DND-41 (cell line): ENCODE measurements around the gene FCAMR.

Experiments
- ATAC-seq: fragments of 200-7000 bp; cut with Tn5 transposase; 3 replicates; pipeline ENCODE4 v1.9.1; 2021; ENCODE audit warnings: low read depth; ENCODE audit not compliant: insufficient read depth
- DNase-seq: peaks from one replicate; pipeline ENCODE4 v3.0.0-alpha.2; 2020
- H2AFZ ChIP-seq: 2 replicates; pipeline ENCODE4 v1.6.0; 2012; ENCODE audit warnings: low read depth, low read length
- H3K27ac ChIP-seq: 2 replicates; pipeline ENCODE4 v1.5.1; 2012; ENCODE audit warnings: low read length, inconsistent platforms
- H3K27me3 ChIP-seq: fragments of 200-600 bp; sonication (generic); 2 replicates; pipeline ENCODE4 v1.6.0; 2012; ENCODE audit warnings: low read length, mild to moderate bottlenecking, inconsistent platforms; ENCODE audit not compliant: insufficient read depth, poor library complexity
- H3K36me3 ChIP-seq: 2 replicates; pipeline ENCODE4 v1.5.1; 2012; ENCODE audit warnings: low read length, inconsistent platforms; ENCODE audit not compliant: insufficient read depth
- H3K4me1 ChIP-seq: 2 replicates; pipeline ENCODE4 v1.5.1; 2012; ENCODE audit warnings: mild to moderate bottlenecking, low read length; ENCODE audit not compliant: insufficient read depth
- H3K4me2 ChIP-seq: 2 replicates; pipeline ENCODE4 v1.6.0; 2012; ENCODE audit warnings: mild to moderate bottlenecking, moderate library complexity, low read length, inconsistent platforms; ENCODE audit not compliant: insufficient read depth
- H3K4me3 ChIP-seq, 2 experiments: fragments of 200-600 bp in 1 of 2; shearing (Covaris generic) in 1 of 2; 2 replicates each; pipeline ENCODE4 v1.5.1; 2012 to 2016; ENCODE audit warnings: inconsistent platforms in 2 of 2, low read length in 2 of 2, mild to moderate bottlenecking in 2 of 2, low read depth in 1 of 2, moderate library complexity in 1 of 2
- H3K79me2 ChIP-seq: 2 replicates; pipeline ENCODE4 v1.6.0; 2012; ENCODE audit warnings: low read length, inconsistent platforms; ENCODE audit not compliant: insufficient read depth
- H3K9ac ChIP-seq: 2 replicates; pipeline ENCODE4 v1.6.0; 2012; ENCODE audit warnings: low read depth, mild to moderate bottlenecking, inconsistent platforms, low read length, moderate library complexity
- H3K9me3 ChIP-seq: 2 replicates; pipeline ENCODE4 v1.5.1; 2012; ENCODE audit warnings: low read length, moderate library complexity, mild to moderate bottlenecking, inconsistent platforms; ENCODE audit not compliant: insufficient read depth, severe bottlenecking
- H4K20me1 ChIP-seq: 2 replicates; pipeline ENCODE4 v1.6.0; 2012; ENCODE audit warnings: low read length; ENCODE audit not compliant: insufficient read depth
- EZH2 ChIP-seq: IDR thresholded peaks from 3 replicates; pipeline ENCODE4 v1.6.1; 2012; ENCODE audit warnings: borderline replicate concordance, low read depth, mild to moderate bottlenecking, moderate library complexity, low read length, inconsistent platforms; ENCODE audit not compliant: severe bottlenecking
- TF ChIP-seq, protein P1 (sequence below): IDR thresholded peaks from 2 replicates; pipeline ENCODE4 v1.5.1; 2012; ENCODE audit warnings: borderline replicate concordance, low read length, moderate library complexity, mild to moderate bottlenecking; ENCODE audit not compliant: poor library complexity, severe bottlenecking; ENCODE audit errors: extremely low read depth

The FCAMR gene

GRCh38 chr1:206913766-206914537, 56.3 kb downstream of the FCAMR start:
- H3K36me3 ChIP-seq: peaks cover 37% of the 10 kb centered on the region
- no peak overlapping the region for H2AFZ ChIP-seq
- TF ChIP-seq, protein P1, sequence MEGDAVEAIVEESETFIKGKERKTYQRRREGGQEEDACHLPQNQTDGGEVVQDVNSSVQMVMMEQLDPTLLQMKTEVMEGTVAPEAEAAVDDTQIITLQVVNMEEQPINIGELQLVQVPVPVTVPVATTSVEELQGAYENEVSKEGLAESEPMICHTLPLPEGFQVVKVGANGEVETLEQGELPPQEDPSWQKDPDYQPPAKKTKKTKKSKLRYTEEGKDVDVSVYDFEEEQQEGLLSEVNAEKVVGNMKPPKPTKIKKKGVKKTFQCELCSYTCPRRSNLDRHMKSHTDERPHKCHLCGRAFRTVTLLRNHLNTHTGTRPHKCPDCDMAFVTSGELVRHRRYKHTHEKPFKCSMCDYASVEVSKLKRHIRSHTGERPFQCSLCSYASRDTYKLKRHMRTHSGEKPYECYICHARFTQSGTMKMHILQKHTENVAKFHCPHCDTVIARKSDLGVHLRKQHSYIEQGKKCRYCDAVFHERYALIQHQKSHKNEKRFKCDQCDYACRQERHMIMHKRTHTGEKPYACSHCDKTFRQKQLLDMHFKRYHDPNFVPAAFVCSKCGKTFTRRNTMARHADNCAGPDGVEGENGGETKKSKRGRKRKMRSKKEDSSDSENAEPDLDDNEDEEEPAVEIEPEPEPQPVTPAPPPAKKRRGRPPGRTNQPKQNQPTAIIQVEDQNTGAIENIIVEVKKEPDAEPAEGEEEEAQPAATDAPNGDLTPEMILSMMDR: no peak
- no peak for TF ChIP-seq EZH2
- DNase-seq (no peak), ATAC-seq (no peak)
- no peak overlapping the region for H3K4me2 ChIP-seq
- no peak overlapping the region for H3K9ac ChIP-seq
- H3K27ac ChIP-seq: peak overlapping the region; percentile 24
- peaks cover 22% of the 10 kb centered on the region for H3K4me1 ChIP-seq
- no peaks in the 10 kb centered on the region for H4K20me1 ChIP-seq
- no peak overlapping the region for H3K4me3 ChIP-seq
- no peaks in the 10 kb centered on the region for H3K27me3 ChIP-seq
- H3K9me3 ChIP-seq: no peaks in the 10 kb centered on the region
- peaks cover 18% of the 10 kb centered on the region; the same call in 1 of the 2 replicates for H3K79me2 ChIP-seq

DNA sequence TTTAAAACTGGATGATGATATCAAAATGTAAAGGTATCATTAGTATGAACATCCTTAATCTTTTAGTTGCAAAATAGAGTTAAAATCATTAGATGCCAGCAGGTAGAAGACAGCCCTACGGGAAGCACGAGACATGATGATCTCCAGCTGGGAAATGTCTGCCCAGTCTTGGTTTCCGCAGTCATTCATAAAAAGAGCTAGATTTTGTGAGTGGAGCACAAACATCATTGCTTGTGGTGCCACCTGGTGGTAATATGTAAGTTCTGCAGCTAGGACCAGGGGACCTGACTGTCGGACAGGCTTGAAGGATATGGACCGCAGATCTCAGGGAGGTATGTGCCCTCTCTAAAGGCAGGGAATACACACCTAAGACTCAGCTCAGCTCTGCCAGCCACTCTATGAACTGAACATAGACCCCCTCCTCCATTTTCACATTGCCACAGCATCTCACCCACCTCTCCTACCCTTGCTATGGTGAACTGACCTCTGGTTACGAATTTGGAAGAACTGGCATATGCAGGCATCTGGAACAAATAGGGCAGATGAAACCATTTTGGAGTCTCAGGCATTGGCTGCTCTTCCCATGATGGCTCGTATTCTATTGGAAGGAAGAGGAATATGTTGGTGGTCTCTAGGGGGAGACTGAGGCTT, 57.7 kb downstream of the FCAMR start:
- H2AFZ ChIP-seq: no peak overlapping the region
- H3K4me3 ChIP-seq: no peak overlapping the region
- H4K20me1 ChIP-seq: no peaks in the 10 kb centered on the region
- peaks cover 35% of the 10 kb centered on the region for H3K36me3 ChIP-seq
- no peak overlapping the region for H3K9ac ChIP-seq
- DNase-seq (peak; percentile 73), ATAC-seq (peak; percentile 84)
- no peak overlapping the region for H3K4me2 ChIP-seq
- TF ChIP-seq, protein P1: peak; percentile 95
- TF ChIP-seq EZH2: no peak
- H3K79me2 ChIP-seq: peaks cover 10% of the 10 kb centered on the region; the same call in 1 of the 2 replicates
- peaks cover 17% of the 10 kb centered on the region for H3K4me1 ChIP-seq
- no peaks in the 10 kb centered on the region for H3K27me3 ChIP-seq
- H3K9me3 ChIP-seq: no peaks in the 10 kb centered on the region
- H3K27ac ChIP-seq: peak overlapping the region; percentile 33

DNA sequence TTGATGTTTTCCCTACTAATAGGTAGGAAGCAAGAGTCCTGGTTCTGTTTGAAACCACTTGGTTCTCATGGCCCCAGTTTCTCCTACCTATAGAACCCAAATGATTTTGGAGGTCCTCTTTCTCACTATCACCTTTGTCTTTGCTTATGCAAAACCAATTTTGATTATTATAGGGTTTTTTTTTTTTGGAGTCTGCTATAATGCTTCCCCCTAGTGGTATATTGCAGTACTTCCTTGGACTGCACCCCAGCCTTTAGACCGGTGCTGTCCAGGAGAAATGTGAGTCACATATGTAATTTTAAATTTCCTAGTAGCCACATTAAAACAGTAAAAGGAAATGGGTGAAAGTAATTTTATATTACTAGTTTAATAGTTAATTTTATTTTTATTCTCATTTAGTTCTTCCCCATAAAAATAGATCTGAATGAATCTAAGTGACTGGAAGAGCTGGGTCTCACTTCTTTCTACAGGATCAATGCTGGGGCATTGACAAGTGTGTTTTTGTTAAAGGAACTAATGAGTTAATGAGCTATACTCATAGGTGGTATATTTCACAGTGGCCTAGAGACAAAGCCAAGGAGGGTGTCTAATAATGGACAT, 59.1 kb downstream of the FCAMR start:
- peak; percentile 33 for DNase-seq
- Histone ChIP-seq H3K36me3 (peaks cover 40% of the 10 kb centered on the region), H3K9ac (no peak overlapping the region), H2AFZ (no peak overlapping the region), H4K20me1 (no peaks in the 10 kb centered on the region), H3K79me2 (peaks cover 3% of the 10 kb centered on the region; the same call in 1 of the 2 replicates), H3K4me3 (no peak overlapping the region), H3K4me1 (peaks cover 29% of the 10 kb centered on the region), H3K27ac (peak overlapping the region; percentile 51), H3K27me3 (no peaks in the 10 kb centered on the region), H3K4me2 (no peak overlapping the region), H3K9me3 (no peaks in the 10 kb centered on the region)
- ATAC-seq: peak; percentile 56; the same call in 1 of the 3 replicates
- TF ChIP-seq, protein P1: peak; percentile 81
- no peak for TF ChIP-seq EZH2
